Right lobe of liver (tissue), 6 donors: ENCODE results near the gene EHD4. TPM values are rescaled to one million over a fixed set of nuclear protein-coding genes. Genes with fewer than 3 reads are reported as not detected.

ENCODE experiments used
- ATAC-seq, 4 donors: fragments of 200-7000 bp; cut with Tn5 transposase; one replicate each; pipeline ENCODE4 v1.9.1; 2020; ENCODE audit warnings: mild to moderate bottlenecking in 4 of 4, moderate library complexity in 4 of 4
- DNase-seq, 3 donors: peaks; one replicate each; pipeline ENCODE4 v3.0.0-alpha.2; 2020
- H3K27ac ChIP-seq, 3 donors: fragments of 200-600 bp; one replicate each; pipeline ENCODE4 v1.8.0; 2022
- H3K27me3 ChIP-seq, 2 donors: fragments of 200-600 bp; one replicate each; pipeline ENCODE4 v1.8.0; 2022
- H3K36me3 ChIP-seq, 4 donors: fragments of 200-600 bp; sonication (generic) in 1 of 4; one replicate each; pipeline versions ENCODE4 v1.5.1 to v1.8.0; 2017 to 2022; ENCODE audit warnings: control low read depth in 1 of 4
- H3K4me1 ChIP-seq, 4 donors: fragments of 200-600 bp; sonication (generic) in 1 of 4; one replicate each; pipeline versions ENCODE4 v1.5.1 to v1.8.0; 2017 to 2022; ENCODE audit warnings: control low read depth in 1 of 4
- H3K4me3 ChIP-seq, 3 donors: fragments of 200-600 bp; one replicate each; pipeline ENCODE4 v1.8.0; 2022
- H3K9me3 ChIP-seq, 4 donors: fragments of 200-600 bp; sonication (generic) in 1 of 4; one replicate each; pipeline versions ENCODE4 v1.5.1 to v1.8.0; 2017 to 2022; ENCODE audit warnings: control low read depth in 1 of 4
- CTCF ChIP-seq, 4 donors: fragments of 200-600 bp in 3 of 4; fragments of 450-650 bp in 1 of 4; IDR thresholded peaks; one replicate each; pipeline versions ENCODE4 v1.5.1 to v1.8.0; 2016 to 2022; ENCODE audit warnings: antibody characterized with exemption in 4 of 4, mild to moderate bottlenecking in 2 of 4
- POLR2A ChIP-seq: fragments of 450-650 bp; IDR thresholded peaks from one replicate; pipeline ENCODE4 v1.6.1; 2017; ENCODE audit warnings: antibody characterized with exemption, mild to moderate bottlenecking
- WGBS: methylation state at CpG from one replicate; pipeline ENCODE4 v1.1.6; 2018; ENCODE audit warnings: low coverage, low lambda C conversion rate; ENCODE audit not compliant: insufficient coverage; ENCODE audit errors: missing lambda C conversion rate; 5-methylcytosine and 5-hydroxymethylcytosine counted together
- intact Hi-C, 2 donors: fragments of 100-400 bp; cut with DNase I; formaldehyde crosslinking; loops; one replicate each; pipeline versions ENCODE4 v1.11.2 to v1.14.1; 2022
- total RNA-seq, 6 experiments: library from RNA; depleted of rRNA in 2 of 6; stranded (reverse); fragments of >200 nt in 2 of 6; fragmentation: NEBNext Ultra II Directional in 3 of 6; extraction: Animal tissue kit (Norgen Biotek cat#: 25700) in 3 of 6; gene quantifications; one replicate each; pipeline versions ENCODE4 v1.1.0 to v1.2.4, GENCODE V29; 2016 to 2023
- donor health status: DM: no; HTN: yes; CAD: no.
- donor health status: DM: no; HTN: no; CAD: no.
- donor health status: DM: no; HTN: no; CAD: no.
- donor health status: DM: no; HTN: yes; CAD: no.
- donor health status: DM: no; HTN: yes; CAD: no.

EHD4 gene
- total RNA-seq, 6 experiments from 2014 or later: 4.7 to 21.5 (median 11.1) TPM

GRCh38 chr15:41958002-41958420 lies 14.3 kb downstream of the EHD4 start:
- intact Hi-C loops: no loop called here

GRCh38 chr15:41957021-41957897 lies 15.1 kb downstream of the EHD4 start:
- H3K27ac ChIP-seq: no peak overlapping the region
- DNase-seq: peak in 1 of 3 donors; percentile 35

More at GRCh38 chr15:41958002-41958420, 14.3 kb downstream of the EHD4 start:
- H3K4me3 ChIP-seq: no peak overlapping the region
- DNase-seq: peak in 1 of 3 donors; percentile 45
- H3K36me3 ChIP-seq: peaks cover 0 to 9% (median 0%) of the 10 kb centered on the region in 4 donors
- no peaks in the 10 kb centered on the region for H3K9me3 ChIP-seq
- no peaks in the 10 kb centered on the region for H3K27me3 ChIP-seq
- TF ChIP-seq CTCF (IDR thresholded peaks at IDR 0.05): no peak
- TF ChIP-seq POLR2A: no peak
- H3K27ac ChIP-seq: no peak overlapping the region
- ATAC-seq: peak; percentile 3 to 52 (median 10)
- H3K4me1 ChIP-seq: peaks cover 0 to 47% (median 2%) of the 10 kb centered on the region in 4 donors
- 57% methylated on average over 4 of the region's 7 CpGs for WGBS

GRCh38 chr15:41955807-41956525 lies 16.4 kb downstream of the EHD4 start:
- TF ChIP-seq CTCF (IDR thresholded peaks at IDR 0.05) (peak in 2 of 4 donors; percentile 18 to 33), POLR2A (no peak)
- Histone ChIP-seq H3K4me1 (peaks cover 0 to 39% (median 2%) of the 10 kb centered on the region in 4 donors), H3K27me3 (no peaks in the 10 kb centered on the region), H3K9me3 (no peaks in the 10 kb centered on the region), H3K4me3 (no peak overlapping the region), H3K36me3 (peaks cover 0 to 17% (median 0%) of the 10 kb centered on the region in 4 donors), H3K27ac (no peak overlapping the region)
- intact Hi-C loops: no loop called here
- peak; percentile 21 to 58 (median 44) for ATAC-seq
- peak in 1 of 3 donors; percentile 33 for DNase-seq
- 64% methylated on average over 7 of the region's 21 CpGs for WGBS

More at GRCh38 chr15:41957021-41957897, 15.1 kb downstream of the EHD4 start:
- Histone ChIP-seq H3K27me3 (no peaks in the 10 kb centered on the region), H3K36me3 (peaks cover 0 to 17% (median 0%) of the 10 kb centered on the region in 4 donors), H3K4me3 (no peak overlapping the region), H3K4me1 (peaks cover 0 to 42% (median 2%) of the 10 kb centered on the region in 4 donors), H3K9me3 (no peaks in the 10 kb centered on the region)
- TF ChIP-seq CTCF (IDR thresholded peaks at IDR 0.05): no peak
- peak in 2 of 4 donors; percentile 5 to 26 for ATAC-seq
- intact Hi-C loops: no loop called here
- WGBS: 65% methylated on average over 8 of the region's 12 CpGs

- WGBS: 71% methylated on average over 3 of the region's 7 CpGs
- no peak overlapping the region for H3K4me3 ChIP-seq
- H3K27ac ChIP-seq: no peak overlapping the region
- intact Hi-C loops: no loop called here
- no peak for ATAC-seq
- peak in 1 of 3 donors; percentile 15 for DNase-seq
- no peaks in the 10 kb centered on the region for H3K27me3 ChIP-seq
- no peaks in the 10 kb centered on the region for H3K9me3 ChIP-seq
- H3K36me3 ChIP-seq: peaks cover 0 to 17% (median 0%) of the 10 kb centered on the region in 4 donors
- peaks cover 0 to 36% (median 2%) of the 10 kb centered on the region in 4 donors for H3K4me1 ChIP-seq
- TF ChIP-seq CTCF (IDR thresholded peaks at IDR 0.05) (no peak), POLR2A (no peak)
These were observed 17.3 kb downstream of the EHD4 start for GRCh38 chr15:41955100-41955499.
